HTR-8/SVneo (cell line): ENCODE data around the gene MRPS23.

ENCODE experiments used
- DNase-seq: peaks from one replicate; pipeline ENCODE4 v3.0.0; 2011; ENCODE audit warnings: low spot score, mixed read lengths; ENCODE audit not compliant: insufficient read length
- FAIRE-seq: peaks from 2 replicates; lab custom pipeline; 2011; peaks lifted over from hg19 to GRCh38; lab: Jason Lieb, UNC

The MRPS23 gene

DNA sequence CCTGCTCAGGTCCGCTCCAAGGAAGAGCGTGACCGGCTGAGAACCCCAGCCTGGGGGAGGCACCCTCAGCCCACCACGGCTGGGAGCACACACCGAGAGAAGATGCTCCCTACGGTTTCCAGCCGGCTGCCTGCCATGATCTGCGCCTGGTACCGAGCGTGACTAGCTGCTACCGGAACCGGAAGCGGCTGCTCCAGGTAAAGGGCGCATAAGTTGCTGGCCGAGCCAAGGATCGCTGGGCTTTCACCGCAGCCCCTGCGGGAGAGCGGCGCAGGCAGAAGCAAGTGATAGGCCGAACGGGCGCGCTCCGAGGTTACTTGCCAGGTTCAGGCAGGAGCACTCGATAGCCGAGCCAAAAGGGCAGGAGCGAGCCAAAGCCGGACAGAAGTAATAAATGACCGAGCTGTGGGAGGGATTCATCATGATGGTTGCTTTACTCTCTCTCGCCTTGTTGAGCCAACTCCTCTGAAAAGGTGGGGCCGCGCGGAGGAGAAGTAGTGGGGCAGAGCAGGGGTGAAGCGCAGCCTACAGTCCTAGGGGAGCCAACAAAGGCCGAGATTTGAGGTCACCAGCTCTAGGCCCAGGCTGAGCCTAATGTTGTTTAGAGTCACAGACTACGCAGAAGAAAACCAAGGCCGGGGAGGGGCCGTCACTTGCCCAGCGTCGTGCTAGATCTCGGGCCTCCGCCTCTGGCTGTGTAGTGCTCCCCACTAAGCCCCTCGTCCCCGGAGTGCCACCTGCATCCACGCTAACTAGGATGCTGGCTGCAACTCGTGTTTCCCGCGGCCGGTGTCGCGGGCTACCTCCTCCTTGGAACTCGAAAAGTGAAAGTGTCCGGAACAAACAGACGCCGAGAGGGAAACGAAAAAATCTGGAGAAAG, at the start of gene MRPS23:
TSS of gene MRPS23 (minus strand) at position 171 of the 881 bp plus-strand sequence. CDS start at position 137, 34 bp downstream.
- DNase-seq (peak; percentile 99), FAIRE-seq (peak; percentile 99)

DNA sequence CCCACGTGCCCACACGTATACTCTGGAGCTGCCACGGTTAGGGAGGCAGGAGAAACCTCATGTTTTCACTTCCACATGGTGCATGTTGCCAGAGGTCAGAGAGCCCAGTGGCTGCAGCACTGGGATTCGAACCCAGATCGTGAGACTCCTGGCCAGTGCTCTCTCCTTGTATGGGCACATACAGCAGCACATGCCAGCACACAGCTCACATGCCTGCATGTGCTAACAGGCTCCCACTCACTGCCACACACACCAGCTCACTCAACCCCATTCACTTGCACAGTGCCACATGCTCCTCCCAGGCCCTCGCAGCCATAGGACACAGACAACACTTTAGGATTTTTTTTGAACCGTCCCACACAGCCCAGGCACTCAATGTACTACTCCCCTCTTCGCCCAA, 49.5 kb upstream of the MRPS23 start:
- FAIRE-seq = peak; percentile 44
- no peak for DNase-seq

DNA sequence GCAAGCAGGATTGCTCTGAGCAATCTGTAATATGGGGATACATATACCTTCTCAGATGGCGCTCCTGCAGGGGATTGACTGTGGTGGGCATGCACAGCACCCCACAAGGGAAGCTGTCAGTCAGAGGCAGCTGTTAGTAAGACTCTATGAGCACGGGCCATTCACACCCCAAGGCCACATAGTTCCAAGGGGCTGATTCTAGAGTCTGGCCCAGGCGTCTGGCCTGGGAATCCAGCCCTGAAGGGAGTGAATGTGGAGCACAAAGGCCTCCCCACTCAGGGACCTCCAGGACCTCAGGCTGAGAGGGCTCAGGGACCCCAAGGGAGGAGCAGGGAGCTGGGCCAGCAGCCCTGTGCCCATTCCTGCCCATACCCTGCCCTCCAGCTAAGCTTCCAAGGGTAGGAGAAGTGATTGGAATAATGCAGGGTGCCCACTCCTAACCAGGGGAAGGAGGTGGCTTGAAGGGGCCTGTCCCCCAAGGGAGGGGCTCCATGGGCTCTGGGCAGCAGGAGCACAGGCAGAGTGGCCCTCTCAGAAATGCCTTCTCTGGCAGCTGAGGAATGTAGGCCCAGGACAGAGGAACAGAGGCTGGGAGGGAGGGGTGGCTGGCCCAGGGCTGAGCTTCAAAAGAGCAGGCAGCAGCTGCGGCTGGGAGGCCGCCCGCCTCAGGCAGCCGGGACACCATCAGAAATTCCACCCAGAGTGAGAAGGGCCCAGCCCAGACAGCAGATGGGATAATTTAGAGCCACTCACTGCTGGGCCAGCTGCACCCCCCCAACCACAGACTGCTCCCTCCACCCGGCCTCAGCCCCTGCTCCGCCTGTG, 48.9 kb upstream of the MRPS23 start:
- FAIRE-seq = peak; percentile 51
- DNase-seq = peak; percentile 75

DNA sequence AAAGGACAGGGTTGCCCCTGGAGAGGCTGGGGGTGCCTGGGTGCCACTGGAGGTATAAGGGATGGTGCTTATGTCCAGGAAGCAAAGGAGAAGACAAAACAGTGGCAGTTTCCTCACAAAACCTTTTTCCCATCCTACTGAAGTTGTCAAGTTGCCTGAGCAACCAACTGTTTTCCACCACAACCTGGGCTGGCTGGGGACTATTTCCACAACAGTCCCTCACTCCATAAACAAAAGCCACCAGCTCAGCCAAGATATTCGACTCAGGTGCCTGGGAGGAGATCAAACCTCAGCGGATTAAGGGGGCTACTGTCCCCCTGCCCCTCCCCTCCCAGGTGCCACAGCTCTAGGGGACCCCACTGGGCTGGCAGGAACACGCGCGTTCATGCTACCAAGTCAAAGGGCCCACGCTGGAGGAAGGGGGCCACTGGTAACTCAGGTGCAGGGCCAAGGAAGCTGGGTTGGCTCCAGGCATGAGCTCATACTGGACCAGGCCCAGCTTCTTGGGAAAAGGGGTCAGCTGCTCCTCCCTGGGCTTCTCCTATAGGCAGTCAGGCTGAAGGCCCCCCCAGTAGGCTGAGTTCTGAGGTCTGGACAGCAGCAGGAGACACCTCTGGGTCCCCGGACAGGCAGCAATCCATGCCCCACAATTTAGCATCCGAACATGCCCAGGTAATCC, 45.7 kb upstream of the MRPS23 start:
- FAIRE-seq (peak; percentile 77), DNase-seq (no peak)

DNA sequence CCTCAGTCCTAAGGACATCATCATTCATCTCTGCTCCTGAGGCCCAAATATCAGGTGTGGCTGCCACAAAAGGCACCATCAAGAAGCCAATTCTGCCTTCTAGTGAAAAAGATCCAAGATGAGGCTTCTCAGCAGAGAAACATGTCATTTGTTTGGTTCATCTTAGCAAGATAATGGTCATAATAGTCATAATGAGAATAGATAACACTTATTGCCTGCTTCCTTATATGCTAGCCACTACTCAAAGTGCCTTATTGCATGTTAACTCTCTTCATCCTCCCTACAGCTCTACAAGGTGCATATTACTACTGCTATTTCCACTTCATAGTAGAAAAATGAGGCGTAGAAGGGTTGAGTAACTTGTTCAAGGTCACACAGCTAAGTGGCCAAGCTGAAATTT, 45.0 kb upstream of the MRPS23 start:
- no peak for DNase-seq
- FAIRE-seq = no peak

DNA sequence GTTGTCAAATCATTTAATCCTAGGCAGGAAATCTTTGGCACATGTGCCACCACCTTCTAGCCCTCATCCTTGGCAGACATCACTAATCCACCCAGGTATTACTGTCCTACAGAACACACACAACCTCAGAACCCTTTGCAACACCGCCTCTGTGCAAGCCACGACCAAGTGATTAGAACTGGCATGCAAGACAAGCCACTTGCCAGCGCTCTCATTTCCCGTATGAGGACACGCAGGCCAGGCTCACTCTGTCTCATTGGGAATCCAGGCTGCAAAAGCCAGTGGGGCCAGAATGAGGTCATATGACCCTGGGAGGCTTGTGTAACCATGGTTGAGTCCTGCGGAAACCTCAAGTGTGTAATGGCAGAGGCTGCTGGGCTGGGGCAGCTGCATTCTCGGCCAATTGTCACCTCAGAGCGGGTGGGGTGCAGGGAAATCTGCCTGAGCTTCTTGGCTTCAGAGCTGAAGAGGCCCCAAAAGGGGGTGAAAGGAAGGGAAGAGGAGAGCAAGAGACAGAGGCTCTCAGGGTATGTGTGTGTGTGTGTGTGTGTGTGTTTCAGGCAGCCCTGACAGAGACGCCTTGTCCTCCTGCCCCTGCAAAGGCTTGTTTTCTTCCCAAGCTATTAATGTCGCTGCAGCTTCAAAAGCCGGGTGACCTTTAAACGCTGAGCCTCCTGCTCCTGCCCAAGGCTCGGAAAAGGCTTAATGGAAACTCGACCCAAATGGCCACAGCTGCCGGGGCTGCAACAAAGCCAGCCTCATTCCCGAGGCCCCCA, 43.2 kb upstream of the MRPS23 start:
- peak; percentile 42 for FAIRE-seq
- peak; percentile 85 for DNase-seq

DNA sequence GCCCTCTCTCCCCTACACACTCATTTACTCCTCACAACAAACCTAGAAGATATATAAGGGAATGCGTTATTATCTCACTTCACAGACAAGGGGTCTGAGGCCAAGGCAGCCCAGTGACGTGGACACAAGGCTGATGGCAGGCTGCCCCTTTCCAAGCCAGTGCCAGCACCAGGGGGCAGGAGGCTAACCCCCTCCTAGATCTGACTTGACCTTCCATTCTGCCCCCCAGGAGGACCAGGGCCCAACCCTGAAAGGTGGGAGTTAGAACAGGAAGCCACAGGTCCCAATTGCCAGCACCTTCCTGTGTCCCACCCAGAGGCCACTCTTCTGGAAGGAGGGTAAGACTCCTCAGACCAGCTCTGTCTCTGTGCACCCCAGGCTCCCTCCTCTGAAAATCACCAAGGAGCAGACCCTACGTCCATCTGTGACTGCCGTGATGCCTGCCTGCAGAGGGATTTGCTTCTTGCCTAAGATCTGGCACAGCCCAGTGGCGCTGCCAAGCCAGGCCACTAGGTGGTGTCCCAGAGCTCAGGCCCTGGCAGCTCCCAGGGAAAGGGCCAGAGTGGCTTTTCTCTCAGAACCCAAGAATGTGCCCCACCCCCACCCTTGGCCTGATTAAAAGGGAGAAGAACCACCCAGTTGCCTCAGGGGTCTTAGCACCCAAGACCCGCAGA, 42.4 kb upstream of the MRPS23 start:
- peak; percentile 96 for FAIRE-seq
- DNase-seq = peak; percentile 91

DNA sequence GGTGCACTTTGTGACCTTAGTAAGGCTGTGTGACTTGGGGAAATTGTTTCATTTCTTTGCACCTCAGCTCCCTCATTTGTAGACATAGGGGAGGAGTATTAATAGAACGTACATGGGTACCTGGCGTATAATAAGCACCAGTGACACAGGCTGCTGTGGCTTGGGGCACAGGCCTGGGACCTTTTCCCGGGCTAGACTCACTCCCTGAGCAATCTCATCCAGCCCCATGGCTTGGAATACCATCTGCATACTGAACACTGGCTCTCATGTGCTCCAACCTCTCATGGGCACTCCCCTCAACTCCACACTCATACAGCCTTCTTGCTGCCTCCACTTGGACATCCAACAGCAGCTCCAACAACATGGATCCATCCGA, 41.0 kb upstream of the MRPS23 start:
- peak; percentile 91 for FAIRE-seq

DNA sequence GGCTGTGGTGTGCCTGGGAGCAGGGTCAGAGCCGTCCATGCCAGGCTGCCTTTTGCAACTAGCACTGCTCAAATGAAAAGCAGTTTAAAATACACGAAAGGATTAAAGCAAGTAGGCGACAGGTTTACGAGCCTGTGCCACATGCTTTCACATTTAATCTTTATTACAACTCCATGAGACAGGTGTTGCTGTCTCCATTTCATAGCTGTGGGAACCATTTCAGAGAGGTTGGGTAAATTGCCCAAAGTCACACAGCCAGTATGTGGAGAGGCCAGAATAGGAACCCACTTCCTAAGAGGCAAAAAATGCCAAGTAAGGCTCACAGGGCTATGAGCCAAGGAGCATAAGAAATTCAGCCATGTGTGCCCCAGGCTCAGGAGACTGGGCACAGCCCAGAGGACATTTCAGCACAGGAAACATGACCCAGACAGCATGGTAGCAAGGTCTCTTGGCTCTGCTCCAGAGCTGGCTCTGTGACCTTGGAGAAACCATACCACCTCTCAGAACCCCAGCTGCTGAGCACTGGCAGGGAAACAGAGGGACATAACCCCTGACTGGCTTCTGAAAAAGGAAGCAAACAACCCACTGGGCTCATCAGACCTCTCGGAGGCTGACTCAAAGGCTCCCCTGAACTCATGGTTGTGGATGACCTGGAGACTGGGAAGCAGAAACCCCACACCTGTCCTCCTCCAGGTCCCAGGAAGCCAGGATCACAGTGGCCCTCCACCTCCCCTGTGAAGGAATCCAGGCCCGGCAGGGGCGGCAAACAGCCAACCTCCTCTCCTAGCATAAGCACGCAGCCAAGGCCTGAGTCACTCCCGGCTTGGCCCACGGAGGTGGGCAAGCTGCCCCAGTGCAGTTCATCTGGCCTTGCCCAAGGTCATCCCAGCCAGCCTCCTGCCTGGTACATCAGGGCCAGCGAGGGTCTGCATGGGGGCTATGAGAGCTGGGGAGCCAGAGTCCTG, 40.3 kb upstream of the MRPS23 start:
- FAIRE-seq (peak; percentile 98), DNase-seq (peak; percentile 88)

More for the DNA sequence above, 41.0 kb upstream of the MRPS23 start:
- DNase-seq = no peak

DNA sequence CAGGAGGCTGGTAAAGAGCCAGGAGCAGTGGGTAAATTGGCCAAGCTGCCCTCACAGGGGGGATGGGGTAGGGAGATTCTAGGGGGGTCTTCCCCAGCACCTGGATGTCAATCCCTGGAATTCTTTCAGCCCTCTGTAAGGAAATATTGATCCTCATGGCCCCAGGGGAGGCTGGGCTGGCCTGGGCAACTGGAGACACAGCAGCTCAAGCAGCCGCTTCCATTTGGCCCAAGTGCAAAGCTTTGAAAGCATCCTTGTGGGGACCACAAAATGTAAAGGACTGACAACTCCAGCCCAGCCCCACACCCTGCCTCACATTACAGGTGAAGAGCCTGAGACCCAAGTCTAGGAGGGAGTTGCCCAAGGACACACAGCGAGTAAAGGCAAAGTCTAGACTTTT, 39.4 kb upstream of the MRPS23 start:
- no peak for DNase-seq
- no peak for FAIRE-seq

DNA sequence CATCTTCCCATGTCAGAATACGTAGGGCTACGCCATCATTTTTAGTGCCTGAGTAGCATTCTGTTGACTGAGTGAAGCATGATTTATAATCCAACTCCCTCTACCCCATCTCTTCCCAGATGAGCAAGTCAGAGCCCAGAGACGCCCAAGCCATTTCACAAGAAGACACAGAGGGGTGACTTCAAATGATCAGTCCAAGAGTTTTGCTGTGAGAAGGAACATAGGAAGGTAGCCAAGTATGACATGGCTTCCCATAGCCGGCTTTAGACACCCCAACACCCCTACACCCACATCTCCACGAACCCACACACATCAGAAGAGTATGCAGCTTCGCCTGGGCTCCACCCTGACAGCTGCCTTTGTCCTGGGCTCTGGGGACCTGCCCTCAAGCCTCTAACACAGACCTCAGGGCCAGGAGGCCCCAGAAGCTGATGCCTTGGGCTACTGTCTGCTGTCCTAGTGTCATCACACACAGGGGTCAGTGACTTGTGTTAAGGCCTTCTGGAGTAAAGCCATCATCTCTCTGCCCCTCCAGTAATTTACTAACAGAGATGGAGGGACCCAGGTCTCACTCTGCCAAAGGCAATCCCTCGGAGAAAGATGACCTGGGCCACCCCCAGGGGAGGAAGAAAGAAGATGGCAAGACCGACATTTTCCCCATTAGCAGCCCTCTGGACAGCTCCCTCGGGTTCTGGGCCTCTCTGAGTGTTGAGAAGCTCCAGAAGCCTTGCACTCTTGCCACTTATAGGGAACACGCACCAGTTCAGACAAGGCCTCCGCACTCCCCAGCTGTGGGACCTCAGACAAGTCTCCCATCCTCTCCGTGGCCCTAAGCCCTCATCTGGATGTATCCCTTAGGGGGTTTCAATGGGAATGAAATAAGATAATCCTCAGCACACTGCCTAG, 38.7 kb upstream of the MRPS23 start:
- peak; percentile 60 for FAIRE-seq
- DNase-seq = no peak

DNA sequence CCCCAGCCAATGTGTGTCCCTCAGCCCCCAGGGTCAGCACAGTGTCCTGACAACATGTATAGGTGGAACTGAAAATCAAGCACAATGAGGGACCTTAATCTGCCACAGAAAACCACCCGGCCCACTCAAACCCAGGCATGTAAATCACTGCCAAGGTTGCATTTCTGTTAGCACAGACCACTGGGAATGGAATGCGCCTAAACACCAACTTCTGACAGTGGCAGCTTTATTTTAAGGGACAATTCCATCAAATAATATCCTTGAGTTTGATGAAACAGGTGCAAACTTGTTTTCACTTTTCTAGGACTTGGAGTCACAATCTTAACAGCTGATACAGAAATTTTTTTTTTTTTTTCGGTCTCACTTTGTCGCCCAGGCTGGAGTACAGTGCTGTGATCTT, 37.3 kb upstream of the MRPS23 start:
- DNase-seq (no peak), FAIRE-seq (peak; percentile 66)

DNA sequence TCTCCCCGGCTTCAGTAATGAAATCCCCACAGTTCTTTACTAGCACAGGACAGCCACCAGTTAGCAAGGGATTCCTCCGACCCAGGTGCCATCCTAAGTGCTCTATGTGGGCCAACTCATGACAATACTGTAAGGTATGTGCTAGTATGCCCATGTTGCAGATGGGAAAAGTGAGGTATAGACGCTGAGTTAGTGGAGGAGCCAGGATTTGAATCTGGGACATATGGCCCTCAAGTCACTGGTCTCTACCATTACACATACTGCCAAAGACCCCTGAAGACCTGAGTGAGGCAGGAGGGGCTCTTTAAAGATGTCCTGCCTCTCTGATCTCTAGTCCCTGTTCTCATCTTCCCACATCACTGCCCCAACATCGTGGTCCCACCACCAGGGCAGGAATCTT, 36.2 kb upstream of the MRPS23 start:
- FAIRE-seq = peak; percentile 73
- no peak for DNase-seq

DNA sequence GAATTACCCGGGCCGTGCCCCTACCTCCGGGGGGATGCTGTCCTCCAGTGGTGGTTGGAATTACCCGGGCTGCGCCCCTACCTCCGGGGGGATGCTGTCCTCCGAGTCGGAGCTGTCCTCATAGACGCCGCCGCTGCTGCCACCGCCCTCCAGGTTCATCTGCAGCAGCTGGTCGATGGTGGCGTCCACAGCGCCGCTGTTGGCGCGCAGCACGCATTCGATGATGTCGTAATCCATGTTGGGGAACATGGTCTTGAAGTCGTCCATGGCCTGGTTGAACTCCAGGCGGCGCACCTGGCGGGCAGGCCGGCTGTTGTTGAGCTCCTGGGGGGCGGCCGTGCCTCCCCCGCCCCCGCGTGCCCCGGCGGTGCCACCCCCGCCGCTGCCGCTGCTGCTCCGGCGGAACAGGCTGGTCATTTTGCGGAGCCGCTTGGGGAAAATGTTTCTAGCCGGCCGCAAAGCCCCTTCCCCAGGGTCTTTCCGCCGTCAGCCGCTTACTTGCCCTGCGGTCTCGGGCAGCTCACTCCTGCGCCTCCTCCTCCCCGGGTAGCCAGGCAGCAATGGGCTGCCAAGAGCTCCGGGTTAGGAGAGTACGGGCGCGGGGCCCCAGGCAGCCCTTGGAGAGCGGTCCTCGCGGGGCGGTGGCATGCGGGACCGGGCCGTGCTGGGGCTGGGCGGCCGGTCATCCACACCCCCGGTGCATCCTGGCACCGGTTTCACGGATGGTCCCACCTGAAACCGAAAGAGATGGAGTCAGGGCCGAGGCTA, 35.5 kb upstream of the MRPS23 start:
- peak; percentile 67 for FAIRE-seq
- no peak for DNase-seq

DNA sequence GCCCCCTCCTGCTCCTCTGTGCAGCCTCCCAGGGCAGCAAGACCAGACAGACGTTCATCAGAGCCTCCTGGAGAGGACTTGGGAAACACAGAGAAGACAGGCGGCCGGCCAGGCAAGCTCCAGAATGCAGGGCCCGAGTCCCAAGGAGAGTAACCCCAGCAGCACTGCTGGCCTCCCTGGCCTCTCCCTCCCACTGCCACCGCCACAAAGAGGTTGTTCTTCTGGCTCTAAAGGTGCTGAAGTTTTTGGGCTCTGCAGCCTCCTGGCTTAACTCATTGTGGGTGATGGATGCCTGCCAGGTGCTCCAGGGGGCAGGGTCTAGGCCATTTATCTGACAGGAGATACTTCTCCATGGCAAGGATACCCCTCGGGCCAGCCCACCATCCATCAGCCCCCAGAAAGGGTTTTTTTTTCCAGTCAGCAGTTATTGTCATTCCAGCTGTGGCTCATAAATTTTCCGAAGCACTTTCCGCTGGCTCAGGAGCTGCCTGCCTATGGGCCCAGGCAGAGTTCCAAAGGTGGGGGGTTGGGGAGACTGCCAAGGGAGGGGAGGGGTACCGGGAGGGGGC, 32.0 kb upstream of the MRPS23 start:
- FAIRE-seq = no peak
- no peak for DNase-seq

DNA sequence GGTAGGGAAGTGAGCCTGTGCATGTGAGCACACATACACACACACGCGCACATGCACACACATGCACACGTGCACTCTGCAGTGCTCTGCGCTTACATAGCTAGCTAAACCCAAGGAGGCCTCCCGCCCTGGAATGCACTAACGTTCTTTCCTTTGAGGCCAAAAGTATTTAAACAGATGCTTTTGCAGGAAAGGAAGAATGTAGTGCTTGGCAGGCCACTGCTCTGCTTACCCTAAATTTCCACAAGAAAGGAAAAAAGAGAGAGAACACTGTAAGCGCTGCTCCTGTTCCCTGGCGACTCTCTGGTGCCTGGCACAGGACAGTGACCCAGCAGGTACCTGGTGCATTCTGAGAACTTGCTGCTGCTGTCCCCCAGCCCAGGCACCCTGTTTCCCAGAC, 31.3 kb upstream of the MRPS23 start:
- no peak for DNase-seq
- FAIRE-seq = peak; percentile 62
